NCI-H510A treated with DMSO at 0.1 percent for 48 hours (cell line): ENCODE data around the gene PMM1.
"Not testable (repeated sequence)": the region's sequence is repeated elsewhere in the genome, so short reads cannot be mapped to it uniquely, and the experiment has no call there.

Experiments
- DNase-seq: peaks from one replicate; lab custom pipeline; 2025; lab: John Stamatoyannopoulos, UW

The PMM1 gene

GRCh38 chr22:41563051-41563711 is 26.5 kb downstream of the PMM1 start:
- DNase-seq = no peak

- DNase-seq = no peak
Observed at GRCh38 chr22:41562461-41562860, 27.2 kb downstream of the PMM1 start.

- DNase-seq = no peak
Observed at GRCh38 chr22:41561788-41562187, 27.9 kb downstream of the PMM1 start.

- no peak for DNase-seq
Observed at GRCh38 chr22:41561335-41561734, 28.3 kb downstream of the PMM1 start.

- DNase-seq = no peak
Observed at GRCh38 chr22:41560095-41560471, 29.6 kb downstream of the PMM1 start.

GRCh38 chr22:41558241-41558630 is 31.4 kb downstream of the PMM1 start:
- DNase-seq = not testable (repeated sequence)

- peak; percentile 76 for DNase-seq
Observed at GRCh38 chr22:41557401-41558240, 32.0 kb downstream of the PMM1 start.

- DNase-seq = no peak
Observed at GRCh38 chr22:41556561-41556960, 33.1 kb downstream of the PMM1 start.

- DNase-seq = peak; percentile 9
Observed at GRCh38 chr22:41555325-41555982, 34.2 kb downstream of the PMM1 start.

- DNase-seq = no peak
Observed at GRCh38 chr22:41551877-41552582, 37.6 kb downstream of the PMM1 start.

- DNase-seq = no peak
Observed at GRCh38 chr22:41550952-41551491, 38.6 kb downstream of the PMM1 start.

- no peak for DNase-seq
Observed at GRCh38 chr22:41548830-41549211, 40.8 kb downstream of the PMM1 start.

GRCh38 chr22:41544671-41545476 is 44.8 kb downstream of the PMM1 start:
- DNase-seq = no peak

GRCh38 chr22:41543854-41544670 is 45.6 kb downstream of the PMM1 start, which contains the start of gene POLR3H:
Gene POLR3H, minus strand, starts transcription at chr22:41544470. Its CDS starts 369 bp downstream, at chr22:41544101.
- peak; percentile 95 for DNase-seq

- no peak for DNase-seq
Observed at GRCh38 chr22:41542224-41542623, 47.4 kb downstream of the PMM1 start.

GRCh38 chr22:41541484-41541883 is 48.2 kb downstream of the PMM1 start:
- DNase-seq = no peak

GRCh38 chr22:41540365-41540764 is 49.3 kb downstream of the PMM1 start:
- DNase-seq = no peak

GRCh38 chr22:41540006-41540315 is 49.7 kb downstream of the PMM1 start:
- no peak for DNase-seq

GRCh38 chr22:41539146-41540005 is 50.3 kb downstream of the PMM1 start:
- no peak for DNase-seq
